SIG-M5 (cell line): ENCODE measurements around the gene BCAS4.
"Not testable (repeated sequence)": the region's sequence is repeated elsewhere in the genome, so short reads cannot be mapped to it uniquely, and the experiment has no call there.

Source experiments
- DNase-seq: peaks from one replicate; lab custom pipeline; 2025; lab: John Stamatoyannopoulos, UW

The BCAS4 gene, protein sequence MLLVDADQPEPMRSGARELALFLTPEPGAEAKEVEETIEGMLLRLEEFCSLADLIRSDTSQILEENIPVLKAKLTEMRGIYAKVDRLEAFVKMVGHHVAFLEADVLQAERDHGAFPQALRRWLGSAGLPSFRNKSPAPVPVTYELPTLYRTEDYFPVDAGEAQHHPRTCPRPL

DNA sequence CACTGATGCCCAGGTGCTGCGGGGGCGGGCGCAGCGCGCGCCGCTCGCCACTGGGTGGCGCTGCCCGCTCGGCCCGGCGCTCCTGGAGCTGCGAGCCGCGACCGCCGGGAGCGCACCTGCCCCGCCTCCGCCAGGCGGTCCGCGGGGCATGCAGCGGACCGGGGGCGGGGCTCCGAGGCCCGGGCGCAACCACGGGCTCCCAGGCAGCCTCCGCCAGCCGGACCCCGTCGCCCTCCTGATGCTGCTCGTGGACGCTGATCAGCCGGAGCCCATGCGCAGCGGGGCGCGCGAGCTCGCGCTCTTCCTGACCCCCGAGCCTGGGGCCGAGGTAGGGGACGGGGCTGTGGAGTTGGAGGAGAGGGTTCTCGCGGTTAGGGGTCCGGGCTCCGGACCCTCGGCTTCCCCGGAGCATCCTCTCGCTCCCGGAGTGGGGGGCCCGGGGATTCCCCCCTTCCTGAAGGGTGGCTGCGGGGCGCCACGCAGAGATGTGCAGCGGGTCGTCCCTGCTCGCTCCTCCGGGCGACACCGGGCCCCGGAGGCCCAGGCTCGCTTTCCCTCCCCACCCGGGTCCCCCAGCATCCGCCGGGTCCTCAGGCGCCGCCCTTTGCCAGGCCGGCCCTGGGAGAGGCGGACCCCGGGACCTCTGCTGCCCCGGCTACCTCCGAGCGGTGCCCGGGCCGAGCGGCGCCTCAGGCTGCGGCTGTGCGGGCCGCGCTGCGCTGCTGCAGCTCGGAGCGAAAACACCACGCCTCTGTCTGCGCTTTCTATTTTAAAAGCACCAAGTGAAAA is at the start of gene BCAS4:
Gene BCAS4 (plus strand): TSS at position 216 of the 789 bp plus-strand sequence. CDS start 23 bp downstream, at position 239.
- DNase-seq: no peak

DNA sequence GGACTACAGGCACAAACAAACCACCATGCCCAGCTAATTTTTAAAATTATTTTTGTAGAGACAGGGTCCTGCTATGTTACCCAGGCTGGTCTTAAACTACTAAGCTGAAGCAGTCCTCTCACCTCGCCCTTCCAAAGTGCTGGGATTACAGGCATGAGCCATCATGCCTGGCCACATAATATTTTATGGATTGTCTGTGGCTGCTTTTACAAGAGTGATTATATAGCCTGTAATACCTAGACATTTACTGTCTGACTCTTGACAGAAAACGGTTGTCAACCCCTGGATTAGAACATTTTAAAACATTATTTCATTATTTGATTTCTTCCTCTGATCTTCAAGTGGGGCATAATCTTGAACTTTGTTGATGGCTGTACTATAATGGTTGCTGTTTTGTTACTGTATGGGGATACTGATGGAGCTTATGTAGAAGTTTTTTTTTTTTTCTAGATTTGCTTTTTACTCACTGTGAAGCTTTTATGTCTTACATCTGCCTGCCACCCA is 49.2 kb upstream of the BCAS4 start:
- no peak for DNase-seq

DNA sequence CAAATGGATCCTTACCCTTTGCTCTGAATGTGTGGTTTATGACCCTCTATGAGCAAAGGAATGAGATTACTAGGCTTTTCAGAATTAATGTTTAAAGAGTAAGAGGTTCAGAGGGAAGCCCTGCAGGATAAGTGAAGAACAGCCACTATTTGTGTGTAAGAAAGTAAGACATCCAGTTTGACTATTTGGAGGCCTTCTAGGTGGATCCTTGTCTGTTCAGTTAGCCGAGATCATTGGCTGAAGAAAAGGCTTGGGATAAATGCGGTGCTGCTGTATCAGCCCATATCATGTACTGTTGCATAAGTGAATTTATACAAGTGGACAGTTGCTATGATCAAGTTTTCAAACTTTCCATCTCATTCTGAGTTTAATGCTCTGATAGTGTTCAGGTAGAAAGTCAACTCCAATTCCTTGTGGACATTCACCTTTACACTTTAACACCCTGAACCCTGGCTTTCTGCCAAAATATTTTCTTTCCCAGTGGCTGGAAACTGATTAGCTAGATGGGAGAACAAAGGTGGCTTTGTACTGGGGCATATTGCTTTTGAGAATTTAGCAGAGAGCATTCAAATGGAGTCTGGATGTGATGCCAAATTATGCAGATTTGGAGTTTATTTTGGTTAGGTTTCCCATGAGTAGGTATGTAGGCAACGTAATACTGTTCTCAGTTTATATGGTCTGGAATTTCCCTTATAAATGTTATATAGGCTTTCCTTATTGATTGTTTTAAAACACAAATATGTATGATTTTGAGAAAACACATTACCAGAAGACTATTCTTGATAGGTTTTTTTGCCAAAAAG is 48.5 kb upstream of the BCAS4 start:
- no peak for DNase-seq

DNA sequence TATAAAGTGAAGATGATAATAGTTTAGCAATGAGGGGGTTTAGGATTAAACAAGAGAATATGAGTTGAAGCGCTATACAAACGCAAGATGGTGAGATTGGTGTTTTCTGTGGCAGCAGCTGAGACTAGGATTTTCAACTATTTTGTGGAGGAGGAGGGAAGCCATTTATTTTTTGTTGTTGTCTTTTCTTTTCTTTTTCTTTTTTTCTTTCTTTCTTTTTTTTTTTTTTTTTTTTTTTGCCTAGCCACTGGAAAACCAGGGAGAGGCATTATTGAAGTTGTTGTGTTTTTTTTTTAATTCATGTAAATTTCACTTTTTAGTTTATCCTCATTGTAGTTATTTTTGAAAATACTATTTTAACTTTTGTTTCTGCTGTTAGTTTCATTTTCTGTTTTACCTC is 47.6 kb upstream of the BCAS4 start:
- DNase-seq: no peak

DNA sequence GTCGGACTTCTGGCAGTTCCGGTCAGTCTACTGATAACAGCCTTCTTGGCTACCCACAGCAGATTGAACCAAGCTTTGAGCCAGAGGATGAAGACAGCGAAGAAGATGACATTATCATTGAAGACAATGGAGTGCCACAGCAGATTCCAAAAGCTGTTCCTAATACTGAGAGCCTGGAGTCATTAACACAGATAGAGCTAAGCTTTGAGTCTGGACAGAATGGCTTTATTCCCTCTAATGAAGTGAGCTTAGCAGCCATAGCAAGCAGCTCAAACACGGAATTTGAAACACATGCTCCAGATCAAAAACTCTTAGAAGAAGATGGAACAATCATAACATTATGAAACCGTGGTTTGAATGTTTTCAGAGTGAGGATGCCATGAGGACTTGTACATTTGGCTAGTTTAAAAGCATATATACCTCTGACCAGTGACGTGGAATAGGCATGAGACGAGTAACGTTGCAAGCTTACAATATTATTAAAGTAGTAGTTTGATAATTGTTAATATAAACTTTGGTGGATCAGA is 44.7 kb upstream of the BCAS4 start:
- no peak for DNase-seq

DNA sequence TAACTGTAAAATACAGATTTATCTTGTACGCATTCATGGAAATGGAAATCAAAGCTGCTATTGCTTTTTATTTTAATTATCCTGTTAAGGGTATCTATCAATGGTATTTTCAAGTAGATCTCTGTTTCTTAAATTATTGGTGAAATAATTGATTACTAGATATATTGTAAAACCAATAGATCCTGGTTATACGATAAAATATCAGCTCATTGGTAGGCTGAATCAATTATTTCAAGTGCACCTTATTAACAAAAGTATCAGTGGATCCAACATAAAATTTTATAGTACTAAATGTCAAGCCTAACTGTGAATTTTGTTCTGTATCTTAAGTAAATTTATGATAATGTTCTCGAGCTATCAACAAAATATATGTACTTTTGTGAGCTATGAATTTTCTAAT is 41.7 kb upstream of the BCAS4 start:
- DNase-seq: no peak

DNA sequence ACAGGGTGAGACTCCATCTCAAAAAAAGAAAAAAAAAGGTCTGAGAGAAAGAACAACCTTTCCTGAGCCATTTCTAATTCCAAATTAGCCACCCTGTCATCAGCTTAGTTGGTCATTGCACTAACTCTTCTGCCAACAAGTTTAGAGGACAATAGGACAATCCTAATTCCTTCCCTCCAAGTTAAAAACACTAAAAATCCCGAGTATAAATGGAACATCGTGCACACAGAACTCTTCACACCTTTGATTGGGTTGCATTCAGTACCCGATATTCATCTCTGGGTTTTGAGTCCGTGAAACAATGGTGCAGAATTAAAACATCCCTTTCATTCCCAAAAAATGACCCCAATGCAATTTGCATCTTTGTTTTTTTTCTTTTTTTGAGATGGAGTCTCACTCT is 40.4 kb upstream of the BCAS4 start:
- DNase-seq: no peak

DNA sequence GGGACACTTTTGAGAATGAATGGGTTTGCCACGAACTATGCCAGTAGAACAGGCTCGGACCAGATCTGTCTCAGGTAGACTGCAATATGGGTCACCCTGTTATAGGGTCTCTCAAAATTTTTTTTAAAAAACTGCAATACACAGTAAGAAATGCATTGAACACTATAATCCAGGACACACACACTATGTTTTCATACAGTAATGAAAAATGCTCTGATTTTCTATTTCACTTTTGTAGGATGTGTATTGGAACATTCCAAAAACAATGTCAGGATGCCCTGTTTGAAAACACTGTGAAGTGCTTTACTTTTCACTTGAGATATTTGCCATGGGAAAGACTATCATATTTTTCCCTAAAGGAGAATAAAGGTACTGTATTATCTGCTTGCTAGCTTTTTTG is 38.4 kb upstream of the BCAS4 start:
- no peak for DNase-seq

DNA sequence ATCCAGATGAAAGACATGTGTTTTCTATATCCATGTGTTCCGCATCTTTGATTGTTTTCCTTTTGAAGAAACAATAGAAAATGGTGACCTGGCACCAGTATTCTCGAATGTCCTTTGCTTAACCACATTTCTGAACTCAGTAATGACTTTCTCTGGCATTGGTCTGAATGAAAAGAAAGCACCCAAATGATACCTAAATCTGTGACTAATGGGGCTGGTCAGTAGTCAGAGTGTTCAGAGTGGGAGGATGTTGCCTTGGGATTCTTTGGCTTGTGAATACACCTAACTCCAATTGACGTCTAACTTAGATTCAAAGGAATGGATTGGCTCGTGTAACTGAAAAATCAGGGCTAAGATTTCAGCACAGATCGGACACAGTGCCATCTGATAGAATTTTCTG is 36.4 kb upstream of the BCAS4 start:
- no peak for DNase-seq

DNA sequence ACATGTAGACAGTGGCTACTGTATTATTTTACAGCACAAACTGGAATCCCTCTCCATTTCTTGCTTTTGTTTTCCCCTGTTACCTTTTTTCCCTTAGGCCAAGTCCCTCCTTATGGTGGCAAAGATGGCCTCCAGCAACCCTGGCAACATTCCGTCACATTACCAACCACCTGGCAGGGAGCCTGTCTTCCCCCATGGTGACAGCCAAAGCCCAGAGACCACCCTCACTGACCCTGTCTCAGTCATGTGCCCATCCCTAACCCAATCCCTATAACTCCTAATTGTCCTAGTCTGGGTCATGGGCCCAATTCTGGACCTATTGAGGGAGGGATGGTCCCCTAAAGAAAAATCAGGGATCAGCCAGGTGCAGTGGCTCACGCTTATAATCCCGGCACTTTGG is 35.9 kb upstream of the BCAS4 start:
- DNase-seq: no peak

DNA sequence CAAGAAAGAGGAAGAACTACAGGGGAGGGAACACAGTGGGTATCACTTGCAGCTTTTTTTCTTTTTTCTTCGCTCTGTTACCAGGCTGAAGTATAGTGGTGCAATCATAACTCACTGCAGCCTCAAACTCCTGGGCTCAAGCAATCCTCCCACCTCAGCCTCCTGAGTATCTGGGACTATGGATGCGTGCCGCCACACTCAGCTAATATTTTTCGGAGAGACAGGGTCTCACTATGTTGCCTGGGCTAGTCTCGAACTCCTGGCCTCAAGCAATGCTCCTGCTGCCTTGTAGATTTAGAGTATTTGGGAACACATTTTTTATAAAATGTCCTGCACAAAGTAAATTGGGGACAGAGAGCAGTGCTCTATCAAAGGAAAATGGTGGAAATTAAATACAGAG is 35.2 kb upstream of the BCAS4 start:
- DNase-seq: no peak

DNA sequence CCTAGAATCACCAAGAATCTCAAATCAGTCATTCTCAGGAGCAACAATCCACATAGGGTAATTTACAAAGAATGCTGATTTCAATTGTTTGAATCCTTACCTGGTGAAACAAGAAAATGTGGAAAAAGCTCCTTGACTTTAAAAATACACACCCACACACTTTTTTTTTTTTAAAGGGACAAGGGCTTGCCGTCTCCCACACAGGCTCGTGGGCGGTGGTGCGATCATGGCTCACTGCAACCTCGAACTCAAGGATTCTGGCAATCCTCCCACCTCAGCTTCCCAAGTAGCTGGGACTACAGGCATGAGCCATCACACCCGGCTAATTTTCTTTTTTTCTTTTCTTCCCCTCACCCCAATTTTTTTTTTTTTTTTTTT is 32.8 kb upstream of the BCAS4 start:
- no peak for DNase-seq

DNA sequence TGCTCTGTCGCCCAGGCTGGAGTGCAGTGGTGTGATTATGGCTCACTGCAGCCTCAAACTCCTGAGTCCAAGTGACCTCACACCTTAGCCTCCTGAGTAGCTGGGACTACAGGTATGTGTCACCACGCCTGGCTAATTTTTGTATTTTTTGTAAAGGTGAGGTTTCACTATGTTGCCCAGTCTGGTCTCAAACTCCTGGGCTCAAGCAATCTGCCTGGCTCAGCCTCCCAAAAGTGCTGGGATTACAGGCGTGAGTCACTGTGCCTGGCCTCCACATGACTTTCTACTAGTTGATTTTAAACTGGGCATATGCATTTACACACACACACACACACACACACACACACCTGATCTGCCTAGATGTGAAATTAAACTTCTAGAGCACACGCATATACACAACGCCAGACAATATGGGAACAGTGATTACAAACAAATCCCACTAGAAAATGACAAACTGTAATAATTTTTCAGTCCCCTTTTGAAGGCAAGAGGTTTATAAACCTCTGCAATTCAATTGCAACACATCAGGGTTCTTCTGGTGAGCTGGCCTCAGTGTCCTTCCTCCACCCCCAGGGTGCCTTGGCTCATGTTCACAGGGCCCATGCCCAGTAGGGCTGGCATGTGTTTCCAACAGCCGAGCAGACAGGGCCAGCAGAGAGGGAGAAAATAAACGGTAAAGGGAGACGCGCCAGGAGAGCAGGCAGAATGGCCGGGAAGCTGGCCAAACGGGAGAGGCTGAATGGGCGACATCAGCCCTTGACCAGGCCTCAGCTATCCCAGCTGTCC is 32.2 kb upstream of the BCAS4 start:
- no peak for DNase-seq

DNA sequence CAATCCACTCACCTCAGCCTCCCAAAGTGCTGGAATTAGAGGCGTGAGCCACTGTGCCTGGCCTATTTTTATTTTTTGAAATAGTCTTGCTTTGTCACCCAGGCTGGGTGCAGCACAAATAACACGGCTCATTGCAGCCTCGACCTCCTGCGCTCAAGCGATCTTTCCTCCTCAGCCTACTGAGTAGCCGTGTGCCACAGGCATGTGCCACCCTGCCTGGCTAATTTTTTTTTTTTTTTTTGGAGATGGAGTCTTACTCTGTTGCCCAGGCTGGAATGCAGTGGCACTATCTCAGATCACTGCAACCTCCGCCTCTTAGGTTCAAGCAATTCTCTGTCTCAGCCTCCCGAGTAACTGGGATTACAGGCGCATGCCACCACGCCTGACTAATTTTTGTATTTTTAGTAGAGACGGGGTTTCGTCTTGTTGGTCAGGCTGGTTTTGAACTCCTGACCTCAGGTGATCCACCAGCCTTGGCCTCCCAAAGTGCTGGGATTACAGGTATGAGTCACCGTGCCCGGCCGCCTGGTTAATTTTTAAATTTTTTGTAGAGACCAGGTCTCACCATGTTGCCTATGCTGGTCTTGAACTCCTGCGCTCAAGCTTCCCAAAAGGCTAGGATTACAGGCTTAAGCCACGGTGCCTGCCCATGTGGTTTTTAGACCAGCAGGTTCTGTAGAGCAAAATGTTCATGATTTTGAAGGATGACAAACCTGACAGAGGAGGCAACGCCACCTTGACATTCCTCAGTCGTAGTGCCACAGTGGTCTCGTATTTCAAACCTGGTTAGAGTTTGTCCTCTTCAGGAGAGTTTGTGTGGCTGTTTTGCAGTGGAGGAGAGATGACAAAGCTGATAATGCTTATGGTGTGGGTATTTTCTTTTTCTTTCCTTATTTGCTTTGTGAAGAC is 31.1 kb upstream of the BCAS4 start:
- not testable (repeated sequence) for DNase-seq

DNA sequence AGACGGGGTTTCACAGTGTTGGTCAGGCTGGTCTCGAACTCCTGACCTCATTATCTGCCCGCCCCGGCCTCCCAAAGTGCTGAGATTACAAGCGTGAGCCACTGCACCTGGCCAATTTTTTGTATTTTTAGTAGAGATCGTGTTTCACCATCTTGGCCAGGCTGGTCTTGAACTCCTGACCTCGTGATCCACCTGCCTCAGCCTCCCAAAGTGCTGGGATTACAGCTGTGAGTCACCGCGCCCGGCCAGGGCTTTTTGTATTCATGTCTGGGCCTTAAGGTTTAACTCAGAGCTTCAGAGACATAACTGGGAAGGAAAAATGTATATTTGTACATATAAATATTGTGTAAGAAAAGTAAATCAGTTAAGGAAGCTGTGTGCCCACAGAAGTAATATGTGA is 29.6 kb upstream of the BCAS4 start:
- DNase-seq: not testable (repeated sequence)

DNA sequence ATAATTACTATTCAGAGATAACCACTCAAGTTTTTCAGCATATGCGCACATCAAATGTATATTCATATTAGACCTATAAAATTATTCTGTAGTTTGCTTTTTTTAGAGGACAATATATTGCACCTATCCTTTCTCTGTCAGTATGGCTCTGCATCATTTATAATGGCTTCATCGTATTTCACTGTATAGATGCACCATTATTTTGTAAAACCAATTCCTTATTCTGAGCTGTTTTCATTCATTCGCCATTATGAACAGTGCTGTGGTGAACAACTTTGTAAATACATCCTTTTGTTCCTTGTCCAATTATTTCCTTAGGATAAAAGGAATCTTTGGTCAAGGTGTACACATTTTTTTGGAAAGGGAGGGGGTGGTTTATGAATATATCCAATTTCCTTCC is 29.2 kb upstream of the BCAS4 start:
- no peak for DNase-seq

DNA sequence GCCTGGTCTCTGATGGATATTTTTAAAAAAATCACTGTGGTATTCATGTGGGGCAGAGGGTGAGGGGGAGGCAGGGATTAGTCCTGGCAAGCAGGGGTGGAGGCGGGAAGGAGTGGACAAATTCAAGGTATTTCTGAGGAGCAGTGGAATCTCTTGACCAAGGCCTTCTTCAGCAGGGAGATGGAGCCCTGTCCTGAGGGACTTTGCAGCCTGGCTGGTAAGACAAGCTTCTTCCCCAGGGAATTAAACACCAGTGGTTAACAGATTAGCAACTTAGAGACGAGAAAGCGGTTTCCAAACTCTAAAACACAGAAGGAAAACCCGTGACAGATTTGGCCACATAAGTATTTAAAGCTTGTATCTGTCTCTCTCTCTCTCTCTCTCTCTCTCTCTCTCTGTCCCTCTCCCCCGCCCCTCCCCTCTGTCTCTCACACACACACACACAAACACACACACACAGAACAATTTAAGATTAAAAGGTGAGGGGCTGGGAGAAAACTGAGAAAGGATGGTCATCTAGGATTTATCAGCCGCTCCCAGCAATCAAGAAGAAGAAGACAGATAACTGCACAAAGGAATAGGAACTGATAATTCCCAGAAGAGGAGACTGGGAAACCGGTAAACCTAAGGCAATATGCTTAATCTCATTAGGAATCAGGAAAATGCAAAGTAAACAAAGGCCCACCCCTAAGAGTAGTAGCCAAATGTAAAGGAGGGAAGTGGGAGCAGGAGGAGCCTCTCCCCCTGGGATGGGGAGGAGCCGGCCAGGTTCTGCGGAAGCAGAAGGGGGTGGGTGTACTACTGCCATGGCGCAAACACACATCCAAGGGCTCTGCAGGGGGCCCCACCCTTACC is 27.7 kb upstream of the BCAS4 start:
- DNase-seq: not testable (repeated sequence)

DNA sequence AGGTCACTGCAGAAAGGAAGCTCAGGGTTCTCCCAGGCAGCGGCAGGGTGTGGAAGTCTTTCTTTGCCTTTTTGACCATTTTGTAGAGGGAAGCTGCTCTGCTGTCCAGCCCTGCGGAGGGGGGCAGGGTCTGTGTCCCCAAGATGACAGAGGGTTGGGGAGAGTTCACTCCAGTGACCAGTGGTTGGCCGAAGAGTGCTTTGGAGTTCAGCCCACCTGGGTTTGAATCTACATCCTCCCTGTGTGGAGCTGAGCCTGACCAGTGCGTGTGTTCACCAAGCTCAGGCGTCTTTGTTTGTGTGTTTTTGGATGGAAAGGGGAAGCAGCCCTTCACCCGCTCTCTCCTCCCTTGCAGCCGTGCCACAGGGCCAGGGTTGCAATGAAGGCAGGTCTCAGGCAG is 25.9 kb upstream of the BCAS4 start:
- DNase-seq: not testable (repeated sequence)

DNA sequence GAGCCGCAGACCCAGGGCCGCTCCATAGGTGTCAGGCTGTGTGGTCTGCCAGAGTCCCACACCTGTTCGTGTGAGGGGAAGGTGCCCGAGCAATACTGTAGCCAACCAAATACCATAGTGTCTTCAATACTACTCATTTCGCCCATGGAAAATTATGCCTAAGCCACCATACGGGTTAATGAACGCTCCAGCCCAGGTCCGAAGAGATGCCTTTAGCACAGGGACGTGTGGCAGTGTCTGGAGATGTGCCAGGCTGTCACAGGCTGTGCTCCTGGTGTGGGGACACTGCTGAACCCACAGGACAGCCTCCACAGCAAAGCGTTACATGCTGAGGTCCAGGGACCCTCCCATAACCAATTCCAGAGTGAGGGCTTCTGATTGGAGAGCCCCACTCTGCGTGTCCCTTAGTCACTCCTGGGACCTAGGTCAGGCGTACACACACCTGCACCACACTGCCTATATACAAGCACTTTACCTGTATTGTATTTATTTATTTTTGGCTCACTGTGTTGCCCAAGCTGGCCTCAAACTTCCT is 25.2 kb upstream of the BCAS4 start:
- not testable (repeated sequence) for DNase-seq
